HuH-7.5 (cell line): ENCODE results near the gene PI3.
"Not testable (repeated sequence)": the region's sequence is repeated elsewhere in the genome, so short reads cannot be mapped to it uniquely, and the experiment has no call there.

Experiments
- DNase-seq: peaks from one replicate; pipeline ENCODE4 v3.0.0; 2011; ENCODE audit warnings: low spot score

PI3 gene

GRCh38 chr20:45174434-45175364, at the start of gene PI3:
PI3 (plus strand) TSS chr20:45174902; CDS start chr20:45174923, 21 bp downstream.
- no peak for DNase-seq

GRCh38 chr20:45128099-45128498, 46.6 kb upstream of the PI3 start:
- no peak for DNase-seq

GRCh38 chr20:45136911-45137310, 37.8 kb upstream of the PI3 start:
- no peak for DNase-seq

- no peak for DNase-seq
Observed at GRCh38 chr20:45138561-45139300, 36.0 kb upstream of the PI3 start.

GRCh38 chr20:45139733-45140375, 34.8 kb upstream of the PI3 start:
- not testable (repeated sequence) for DNase-seq

GRCh38 chr20:45140836-45141235, 33.9 kb upstream of the PI3 start:
- DNase-seq = no peak

GRCh38 chr20:45149062-45149461, 25.6 kb upstream of the PI3 start:
- no peak for DNase-seq

- no peak for DNase-seq
Observed at GRCh38 chr20:45152405-45152804, 22.3 kb upstream of the PI3 start.

GRCh38 chr20:45153147-45153546, 21.6 kb upstream of the PI3 start:
- DNase-seq = no peak

GRCh38 chr20:45153752-45154151, 20.9 kb upstream of the PI3 start:
- no peak for DNase-seq

- DNase-seq = no peak
Observed at GRCh38 chr20:45154183-45154582, 20.5 kb upstream of the PI3 start.

GRCh38 chr20:45154794-45155193, 19.9 kb upstream of the PI3 start:
- DNase-seq = not testable (repeated sequence)

- DNase-seq = no peak
Observed at GRCh38 chr20:45156713-45157112, 18.0 kb upstream of the PI3 start.

- DNase-seq = no peak
Observed at GRCh38 chr20:45157962-45158361, 16.7 kb upstream of the PI3 start.

GRCh38 chr20:45163083-45163803, 11.5 kb upstream of the PI3 start:
- no peak for DNase-seq

- DNase-seq = no peak
Observed at GRCh38 chr20:45164906-45165305, 9.8 kb upstream of the PI3 start.

- no peak for DNase-seq
Observed at GRCh38 chr20:45173522-45173921, 1.2 kb upstream of the PI3 start.

GRCh38 chr20:45176526-45177267, 2.0 kb downstream of the PI3 start:
- no peak for DNase-seq

GRCh38 chr20:45179166-45179565, 4.5 kb downstream of the PI3 start:
- DNase-seq = no peak

- DNase-seq = no peak
Observed at GRCh38 chr20:45181639-45182038, 6.9 kb downstream of the PI3 start.

GRCh38 chr20:45183084-45183483, 8.4 kb downstream of the PI3 start:
- no peak for DNase-seq
